Aorta (tissue), 5 donors: ENCODE measurements around the gene LRFN4. TPM values are rescaled to one million over a fixed set of nuclear protein-coding genes. Genes with fewer than 3 reads are reported as not detected.

Source experiments
- ATAC-seq: fragments of 200-7000 bp; cut with Tn5 transposase; one replicate; pipeline ENCODE4 v1.9.1; 2022; ENCODE audit warnings: moderate library complexity; ENCODE audit not compliant: low FRiP score
- DNase-seq, 2 donors: peaks; one replicate each; pipeline ENCODE4 v3.0.0-alpha.2; 2020
- H3K27ac ChIP-seq, 2 donors: one replicate each; pipeline ENCODE4 v1.5.1; 2013; ENCODE audit warnings: low read length in 2 of 2, mild to moderate bottlenecking in 2 of 2, moderate library complexity in 2 of 2, control low read depth in 1 of 2, inconsistent platforms in 1 of 2, low read depth in 1 of 2
- H3K27me3 ChIP-seq, 2 donors: one replicate each; pipeline ENCODE4 v1.6.1; 2013; ENCODE audit warnings: control low read depth in 1 of 2, low read length in 1 of 2, mild to moderate bottlenecking in 1 of 2, moderate library complexity in 1 of 2; ENCODE audit not compliant: insufficient read depth in 2 of 2, control insufficient read depth in 1 of 2
- H3K36me3 ChIP-seq, 2 donors: one replicate each; pipeline ENCODE4 v1.6.1; 2013; ENCODE audit warnings: control low read depth in 1 of 2, low read length in 1 of 2, mild to moderate bottlenecking in 1 of 2; ENCODE audit not compliant: insufficient read depth in 2 of 2, control insufficient read depth in 1 of 2
- H3K4me1 ChIP-seq, 2 donors: one replicate each; pipeline ENCODE4 v1.6.1; 2013; ENCODE audit warnings: low read length in 2 of 2, control low read depth in 1 of 2, mild to moderate bottlenecking in 1 of 2, moderate library complexity in 1 of 2; ENCODE audit not compliant: insufficient read depth in 2 of 2, control insufficient read depth in 1 of 2
- H3K4me3 ChIP-seq, 2 donors: one replicate each; pipeline ENCODE4 v1.5.1; 2013; ENCODE audit warnings: low read length in 2 of 2, control low read depth in 1 of 2, mild to moderate bottlenecking in 1 of 2
- H3K9me3 ChIP-seq: one replicate; pipeline ENCODE4 v1.6.1; 2013; ENCODE audit warnings: mild to moderate bottlenecking, low read length; ENCODE audit not compliant: control insufficient read depth
- WGBS, 2 donors: extraction: QIAGEN DNeasy Blood & Tissue Kit; methylation state at CpG; one replicate each; pipeline ENCODE4 v1.1.7; 2013; 5-methylcytosine and 5-hydroxymethylcytosine counted together
- intact Hi-C, 2 donors: fragments of 100-400 bp; cut with DNase I; formaldehyde crosslinking; loops; one replicate each; pipeline versions ENCODE4 v1.14.2 to v1.15.0; 2022
- polyA plus RNA-seq, 2 donors: library from polyadenylated mRNA; stranded (reverse); fragments of 200-250 nt; gene quantifications; one replicate each; pipeline ENCODE4 v1.2.3, GENCODE V29; 2013
- total RNA-seq, 2 donors: library from RNA; stranded (reverse); fragmentation: NEBNext Ultra II Directional; extraction: Animal tissue kit (Norgen Biotek cat#: 25700); gene quantifications; one replicate each; pipeline ENCODE4 v1.2.1, GENCODE V29; 2021
- donor health status: healthy with polysubstance abuse.
- donor health status: Bipolar disorder and iron deficiency.
- donor health status: DM: no; HTN: no; CAD: no.
- donor health status: DM: no; HTN: no; CAD: no.
- donor health status: DM: yes; HTN: yes; CAD: no.

Gene LRFN4
- total and polyA plus RNA-seq, 4 donors: 4.4 to 13.8 (median 9.8) TPM

GRCh38 chr11:66885469-66885868 lies 28.6 kb downstream of the LRFN4 start:
- intact Hi-C loops: no loop called here
- 85 to 88% methylated on average over 4 of the region's 4 CpGs for WGBS, 2 donors
- H3K27ac ChIP-seq: no peak overlapping the region
- DNase-seq (no peak), ATAC-seq (no peak)
- H3K9me3 ChIP-seq: no peaks in the 10 kb centered on the region
- no peaks in the 10 kb centered on the region for H3K4me1 ChIP-seq
- no peaks in the 10 kb centered on the region for H3K27me3 ChIP-seq
- no peaks in the 10 kb centered on the region for H3K36me3 ChIP-seq
- H3K4me3 ChIP-seq: no peak overlapping the region

DNA sequence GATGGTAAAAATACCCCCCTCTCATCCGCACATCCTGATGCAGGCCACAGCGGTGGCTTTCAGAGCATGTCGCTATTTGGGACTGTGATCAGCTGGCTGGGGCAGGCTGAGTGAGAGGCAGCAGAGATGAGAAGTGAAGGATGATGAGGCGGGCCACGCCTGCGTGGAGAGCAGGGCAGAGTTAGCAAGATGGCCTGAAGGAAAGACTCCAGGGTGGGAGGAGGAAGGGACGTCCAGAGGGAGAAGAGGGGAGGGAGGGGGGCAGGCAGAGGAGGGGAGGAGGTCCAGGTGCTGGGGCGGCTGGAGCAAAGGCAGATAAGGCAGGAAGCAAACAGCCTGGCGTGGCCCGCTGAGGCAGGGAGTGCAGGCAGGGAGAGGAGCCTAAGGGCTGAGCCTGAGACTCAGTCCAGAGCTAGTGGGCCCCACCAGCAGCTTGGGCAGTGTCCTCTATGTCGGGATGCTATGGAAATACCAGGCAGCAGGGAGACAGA lies 29.1 kb downstream of the LRFN4 start:
- no peaks in the 10 kb centered on the region for H3K4me1 ChIP-seq
- ATAC-seq (no peak), DNase-seq (no peak)
- WGBS, 2 donors: 83 to 87% methylated on average over 11 of the region's 11 CpGs
- H3K36me3 ChIP-seq: no peaks in the 10 kb centered on the region
- no peak overlapping the region for H3K27ac ChIP-seq
- intact Hi-C loops: no loop called here
- H3K9me3 ChIP-seq: no peaks in the 10 kb centered on the region
- no peak overlapping the region for H3K4me3 ChIP-seq
- no peaks in the 10 kb centered on the region for H3K27me3 ChIP-seq

GRCh38 chr11:66886671-66887221 lies 29.9 kb downstream of the LRFN4 start:
- Histone ChIP-seq H3K4me3 (no peak overlapping the region), H3K36me3 (no peaks in the 10 kb centered on the region), H3K27ac (no peak overlapping the region), H3K4me1 (no peaks in the 10 kb centered on the region), H3K9me3 (no peaks in the 10 kb centered on the region), H3K27me3 (no peaks in the 10 kb centered on the region)
- ATAC-seq: no peak
- WGBS, 2 donors: 77 to 79% methylated on average over 15 of the region's 15 CpGs
- intact Hi-C loops: no loop called here
- DNase-seq: no peak

GRCh38 chr11:66887526-66887925 lies 30.7 kb downstream of the LRFN4 start:
- DNase-seq (no peak), ATAC-seq (no peak)
- Histone ChIP-seq H3K4me1 (no peaks in the 10 kb centered on the region), H3K9me3 (no peaks in the 10 kb centered on the region), H3K27ac (no peak overlapping the region), H3K4me3 (no peak overlapping the region), H3K36me3 (no peaks in the 10 kb centered on the region), H3K27me3 (no peaks in the 10 kb centered on the region)
- intact Hi-C loops: no loop called here
- 84 to 89% methylated on average over 11 of the region's 11 CpGs for WGBS, 2 donors

DNA sequence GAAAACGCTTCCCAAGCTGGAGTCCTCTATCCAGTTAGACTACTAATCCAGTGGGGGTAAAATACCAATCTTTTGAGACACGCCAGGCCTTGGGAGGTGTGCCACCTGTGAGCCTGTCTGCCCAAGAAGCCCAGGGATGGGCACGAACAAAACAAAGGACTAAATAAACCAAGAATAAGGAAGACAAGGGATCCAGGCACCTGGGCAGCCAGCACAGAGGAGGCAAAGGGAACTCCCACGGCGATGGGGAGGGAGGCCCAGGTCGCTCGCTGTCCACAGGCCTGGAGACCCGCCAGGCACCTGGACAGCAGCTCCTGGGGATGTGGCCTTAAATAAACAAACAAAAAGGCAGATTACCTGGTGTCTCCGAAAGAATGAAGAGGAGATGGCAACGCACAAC lies 31.4 kb downstream of the LRFN4 start:
- no peak for ATAC-seq
- H3K27me3 ChIP-seq: no peaks in the 10 kb centered on the region
- no peak overlapping the region for H3K4me3 ChIP-seq
- intact Hi-C loops: no loop called here
- DNase-seq: no peak
- H3K27ac ChIP-seq: no peak overlapping the region
- no peaks in the 10 kb centered on the region for H3K36me3 ChIP-seq
- 93 to 96% methylated on average over 10 of the region's 10 CpGs for whole genome bisulfite sequencing, 2 donors
- H3K4me1 ChIP-seq: no peaks in the 10 kb centered on the region
- H3K9me3 ChIP-seq: no peaks in the 10 kb centered on the region

- intact Hi-C loops: no loop called here
- 69 to 81% methylated on average over 8 of the region's 8 CpGs for WGBS, 2 donors
Observed at GRCh38 chr11:66889960-66890359, 33.1 kb downstream of the LRFN4 start.

GRCh38 chr11:66891851-66892660 lies 35.2 kb downstream of the LRFN4 start:
- Histone ChIP-seq H3K4me3 (no peak overlapping the region), H3K27me3 (no peaks in the 10 kb centered on the region), H3K27ac (no peak overlapping the region), H3K36me3 (no peaks in the 10 kb centered on the region), H3K4me1 (no peaks in the 10 kb centered on the region), H3K9me3 (no peaks in the 10 kb centered on the region)
- intact Hi-C loops: no loop called here
- 65 to 78% methylated on average over 14 of the region's 14 CpGs for WGBS, 2 donors
- DNase-seq (peak in 1 of 2 donors; percentile 68), ATAC-seq (peak; percentile 56)

More at GRCh38 chr11:66889960-66890359, 33.1 kb downstream of the LRFN4 start:
- H3K36me3 ChIP-seq: no peaks in the 10 kb centered on the region
- ATAC-seq (no peak), DNase-seq (no peak)
- no peak overlapping the region for H3K4me3 ChIP-seq
- H3K9me3 ChIP-seq: no peaks in the 10 kb centered on the region
- no peaks in the 10 kb centered on the region for H3K4me1 ChIP-seq
- H3K27me3 ChIP-seq: no peaks in the 10 kb centered on the region
- H3K27ac ChIP-seq: no peak overlapping the region

DNA sequence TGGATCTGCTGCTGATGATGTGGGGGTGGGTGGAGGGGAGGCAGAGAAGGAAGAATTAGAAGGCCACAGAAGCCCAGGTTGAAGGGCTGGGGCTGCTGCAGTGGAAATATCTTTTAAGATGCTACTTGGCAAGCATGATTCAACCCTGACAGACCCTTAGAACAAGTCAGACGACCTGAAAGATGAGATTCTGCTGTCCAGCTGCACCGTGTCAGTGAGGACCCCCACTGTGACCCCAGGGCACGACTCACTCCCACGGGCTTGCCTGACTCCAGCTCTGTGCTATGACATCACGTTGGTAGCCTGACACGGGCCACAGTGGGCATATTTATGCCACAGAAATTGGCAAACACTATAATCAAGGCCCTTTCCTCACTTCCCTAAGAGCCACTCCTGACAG lies 36.0 kb downstream of the LRFN4 start:
- Histone ChIP-seq H3K4me1 (no peaks in the 10 kb centered on the region), H3K27me3 (no peaks in the 10 kb centered on the region), H3K4me3 (no peak overlapping the region), H3K36me3 (no peaks in the 10 kb centered on the region), H3K9me3 (no peaks in the 10 kb centered on the region), H3K27ac (no peak overlapping the region)
- no peak for ATAC-seq
- 42 to 49% methylated on average over 6 of the region's 6 CpGs for whole genome bisulfite sequencing, 2 donors
- intact Hi-C loops: no loop called here
- no peak for DNase-seq

- Histone ChIP-seq H3K9me3 (no peaks in the 10 kb centered on the region), H3K4me3 (no peak overlapping the region), H3K4me1 (no peaks in the 10 kb centered on the region), H3K27ac (no peak overlapping the region), H3K36me3 (no peaks in the 10 kb centered on the region), H3K27me3 (no peaks in the 10 kb centered on the region)
- DNase-seq (no peak), ATAC-seq (no peak)
- WGBS, 2 donors: 65 to 66% methylated on average over 2 of the region's 2 CpGs
- intact Hi-C loops: no loop called here
Observed at GRCh38 chr11:66894141-66894540, 37.3 kb downstream of the LRFN4 start.
